HEK293 (cell line): ENCODE results near the gene RPS23.

Experiments used
- CTCF ChIP-seq: fragments of 450-650 bp; formaldehyde crosslinking; IDR thresholded peaks from 2 replicates; pipeline ENCODE4 v1.5.1; 2016; ENCODE audit warnings: missing biosample characterization, missing genetic modification characterization
- FEZF1 ChIP-seq: fragments of 450-650 bp; formaldehyde crosslinking; IDR thresholded peaks from 2 replicates; pipeline ENCODE4 v1.5.1; 2016; ENCODE audit warnings: missing biosample characterization, missing genetic modification characterization
- GLI4 ChIP-seq: fragments of 450-650 bp; formaldehyde crosslinking; IDR thresholded peaks from 2 replicates; pipeline ENCODE4 v1.5.1; 2016; ENCODE audit warnings: missing biosample characterization, missing genetic modification characterization
- GLIS2 ChIP-seq: fragments of 450-650 bp; formaldehyde crosslinking; IDR thresholded peaks from 2 replicates; pipeline ENCODE4 v1.5.1; 2016; ENCODE audit warnings: missing biosample characterization, missing genetic modification characterization
- KLF10 ChIP-seq: fragments of 450-650 bp; IDR thresholded peaks from 2 replicates; pipeline ENCODE4 v1.5.1; 2018; ENCODE audit warnings: missing biosample characterization, mild to moderate bottlenecking, missing genetic modification characterization
- MEIS1 ChIP-seq: sonication (generic); formaldehyde crosslinking; IDR thresholded peaks from 2 replicates; pipeline ENCODE4 v1.8.1; 2022; ENCODE audit warnings: missing genetic modification reagents, mild to moderate bottlenecking, borderline replicate concordance
- OVOL3 ChIP-seq: fragments of 450-650 bp; formaldehyde crosslinking; IDR thresholded peaks from 2 replicates; pipeline ENCODE4 v1.5.1; 2016; ENCODE audit warnings: missing biosample characterization, missing genetic modification characterization
- PRDM2 ChIP-seq: fragments of 450-650 bp; formaldehyde crosslinking; IDR thresholded peaks from 2 replicates; pipeline ENCODE4 v1.5.1; 2016; ENCODE audit warnings: missing biosample characterization, missing genetic modification characterization, borderline replicate concordance
- WT1 ChIP-seq: fragments of 450-650 bp; formaldehyde crosslinking; IDR thresholded peaks from 2 replicates; pipeline ENCODE4 v1.5.1; 2016; ENCODE audit warnings: missing biosample characterization, missing genetic modification characterization
- ZBTB1 ChIP-seq: fragments of 450-650 bp; formaldehyde crosslinking; IDR thresholded peaks from 2 replicates; pipeline ENCODE4 v1.5.1; 2016; ENCODE audit warnings: missing biosample characterization, missing genetic modification characterization
- ZFP37 ChIP-seq: fragments of 450-650 bp; formaldehyde crosslinking; IDR thresholded peaks from 2 replicates; pipeline ENCODE4 v1.5.1; 2016; ENCODE audit warnings: missing biosample characterization, missing genetic modification characterization
- ZFP69B ChIP-seq: fragments of 450-650 bp; formaldehyde crosslinking; IDR thresholded peaks from 2 replicates; pipeline ENCODE4 v1.5.1; 2016; ENCODE audit warnings: missing biosample characterization, missing genetic modification characterization
- ZNF133 ChIP-seq: fragments of 450-650 bp; formaldehyde crosslinking; IDR thresholded peaks from 2 replicates; pipeline ENCODE4 v1.5.1; 2016; ENCODE audit warnings: missing biosample characterization, missing genetic modification characterization
- ZNF19 ChIP-seq: fragments of 450-650 bp; formaldehyde crosslinking; IDR thresholded peaks from 2 replicates; pipeline ENCODE4; 2016; ENCODE audit warnings: missing biosample characterization, missing genetic modification characterization, low read depth
- ZNF239 ChIP-seq: fragments of 450-650 bp; formaldehyde crosslinking; IDR thresholded peaks from 2 replicates; pipeline ENCODE4 v1.5.1; 2016; ENCODE audit warnings: missing biosample characterization, missing genetic modification characterization
- ZNF404 ChIP-seq: fragments of 450-650 bp; formaldehyde crosslinking; IDR thresholded peaks from 2 replicates; pipeline ENCODE4 v1.5.1; 2017; ENCODE audit warnings: missing biosample characterization, missing genetic modification characterization
- ZNF473 ChIP-seq: fragments of 450-650 bp; formaldehyde crosslinking; IDR thresholded peaks from 2 replicates; pipeline ENCODE4 v1.5.1; 2017; ENCODE audit warnings: missing biosample characterization, missing genetic modification characterization
- ZNF48 ChIP-seq: fragments of 450-650 bp; formaldehyde crosslinking; IDR thresholded peaks from 2 replicates; pipeline ENCODE4 v1.5.1; 2016; ENCODE audit warnings: missing biosample characterization, missing genetic modification characterization
- ZNF558 ChIP-seq: fragments of 450-650 bp; formaldehyde crosslinking; IDR thresholded peaks from 2 replicates; pipeline ENCODE4 v1.5.1; 2016; ENCODE audit warnings: missing biosample characterization, missing genetic modification characterization
- ZNF623 ChIP-seq: fragments of 450-650 bp; formaldehyde crosslinking; IDR thresholded peaks from 2 replicates; pipeline ENCODE4 v1.5.1; 2016; ENCODE audit warnings: missing biosample characterization, missing genetic modification characterization
- ZNF639 ChIP-seq: fragments of 450-650 bp; formaldehyde crosslinking; IDR thresholded peaks from 2 replicates; pipeline ENCODE4 v1.5.1; 2016; ENCODE audit warnings: missing biosample characterization, missing genetic modification characterization
- ZNF704 ChIP-seq: fragments of 450-650 bp; formaldehyde crosslinking; IDR thresholded peaks from 2 replicates; pipeline ENCODE4 v1.5.1; 2016; ENCODE audit warnings: missing biosample characterization, missing genetic modification characterization
- ZNF747 ChIP-seq: fragments of 450-650 bp; formaldehyde crosslinking; IDR thresholded peaks from 2 replicates; pipeline ENCODE4 v1.5.1; 2016; ENCODE audit warnings: missing biosample characterization, missing genetic modification characterization
- ZNF768 ChIP-seq: fragments of 450-650 bp; formaldehyde crosslinking; IDR thresholded peaks from 2 replicates; pipeline ENCODE4 v1.5.1; 2018; ENCODE audit warnings: missing biosample characterization, mild to moderate bottlenecking, missing genetic modification characterization
- ZSCAN5A ChIP-seq: fragments of 450-650 bp; formaldehyde crosslinking; IDR thresholded peaks from 2 replicates; pipeline ENCODE4 v1.5.1; 2016; ENCODE audit warnings: missing biosample characterization, missing genetic modification characterization
- TF ChIP-seq, protein P1 (sequence below): fragments of 450-650 bp; formaldehyde crosslinking; IDR thresholded peaks from 2 replicates; pipeline ENCODE4 v1.5.1; 2016; ENCODE audit warnings: missing biosample characterization, missing genetic modification characterization

Gene RPS23

DNA sequence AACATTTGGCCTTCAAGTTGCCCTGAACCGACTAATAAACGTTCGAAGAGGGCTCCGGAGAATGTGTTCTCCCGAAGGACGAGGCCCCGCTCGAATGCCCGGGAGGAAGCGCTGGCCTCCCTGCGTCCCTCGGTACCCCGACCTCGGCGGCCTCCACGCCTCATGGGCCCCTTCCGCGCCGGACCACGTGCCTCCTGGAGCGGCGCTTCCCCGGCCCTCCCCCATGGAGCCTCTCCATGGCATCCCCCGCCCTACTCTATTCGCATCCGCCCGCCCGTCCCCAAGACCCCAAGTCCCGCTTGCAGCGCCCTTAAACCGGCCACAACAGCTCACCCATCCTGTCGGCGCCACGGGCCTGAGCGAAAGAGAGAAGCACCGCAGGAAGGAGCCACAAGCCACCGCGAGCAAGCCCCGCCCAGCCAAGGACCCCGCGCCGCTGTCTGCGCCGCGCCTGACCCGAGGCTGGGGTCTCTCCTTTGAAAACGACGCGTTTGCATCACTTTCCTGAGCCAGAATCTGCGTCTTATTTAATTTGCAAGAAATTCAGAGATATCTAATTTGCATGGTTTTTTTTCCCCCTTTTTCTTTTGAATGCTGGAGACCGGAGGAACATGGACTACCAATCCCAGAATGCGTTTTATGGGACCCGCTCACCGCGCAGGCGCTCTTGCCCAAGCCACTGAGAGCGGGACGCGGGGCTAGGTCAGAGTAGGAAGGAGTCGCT lies at the start of gene RPS23 (continued):
- TF ChIP-seq ZNF704 (no peak), ZFP69B (tag by site-specific recombination) (peak; percentile 75), ZFP37 (tag by site-specific recombination) (peak; percentile 25; the same call in 1 of the 2 replicates), ZNF48 (no peak), CTCF (tag by site-specific recombination) (no peak), ZNF19 (no peak), ZNF558 (tag by site-specific recombination) (no peak), ZBTB1 (tag by site-specific recombination) (no peak), OVOL3 (tag by site-specific recombination) (no peak), GLI4 (tag by site-specific recombination) (no peak), WT1 (no peak), ZNF639 (tag by site-specific recombination) (no peak; the same call in 1 of the 2 replicates), MEIS1 (CRISPR knock-in tag) (no peak), ZNF747 (tag by site-specific recombination) (no peak), GLIS2 (tag by site-specific recombination) (peak; percentile 56), ZNF768 (tag by site-specific recombination) (no peak), ZSCAN5A (tag by site-specific recombination) (no peak), PRDM2 (tag by site-specific recombination) (no peak), KLF10 (tag by site-specific recombination) (0 out of 2 replicates have a peak, but pooled peaks have one; percentile 10), FEZF1 (tag by site-specific recombination) (no peak), ZNF473 (no peak), ZNF133 (tag by site-specific recombination) (no peak), ZNF623 (tag by site-specific recombination) (no peak), ZNF404 (tag by site-specific recombination) (no peak), ZNF239 (tag by site-specific recombination) (no peak)
- TF ChIP-seq, protein P1, sequence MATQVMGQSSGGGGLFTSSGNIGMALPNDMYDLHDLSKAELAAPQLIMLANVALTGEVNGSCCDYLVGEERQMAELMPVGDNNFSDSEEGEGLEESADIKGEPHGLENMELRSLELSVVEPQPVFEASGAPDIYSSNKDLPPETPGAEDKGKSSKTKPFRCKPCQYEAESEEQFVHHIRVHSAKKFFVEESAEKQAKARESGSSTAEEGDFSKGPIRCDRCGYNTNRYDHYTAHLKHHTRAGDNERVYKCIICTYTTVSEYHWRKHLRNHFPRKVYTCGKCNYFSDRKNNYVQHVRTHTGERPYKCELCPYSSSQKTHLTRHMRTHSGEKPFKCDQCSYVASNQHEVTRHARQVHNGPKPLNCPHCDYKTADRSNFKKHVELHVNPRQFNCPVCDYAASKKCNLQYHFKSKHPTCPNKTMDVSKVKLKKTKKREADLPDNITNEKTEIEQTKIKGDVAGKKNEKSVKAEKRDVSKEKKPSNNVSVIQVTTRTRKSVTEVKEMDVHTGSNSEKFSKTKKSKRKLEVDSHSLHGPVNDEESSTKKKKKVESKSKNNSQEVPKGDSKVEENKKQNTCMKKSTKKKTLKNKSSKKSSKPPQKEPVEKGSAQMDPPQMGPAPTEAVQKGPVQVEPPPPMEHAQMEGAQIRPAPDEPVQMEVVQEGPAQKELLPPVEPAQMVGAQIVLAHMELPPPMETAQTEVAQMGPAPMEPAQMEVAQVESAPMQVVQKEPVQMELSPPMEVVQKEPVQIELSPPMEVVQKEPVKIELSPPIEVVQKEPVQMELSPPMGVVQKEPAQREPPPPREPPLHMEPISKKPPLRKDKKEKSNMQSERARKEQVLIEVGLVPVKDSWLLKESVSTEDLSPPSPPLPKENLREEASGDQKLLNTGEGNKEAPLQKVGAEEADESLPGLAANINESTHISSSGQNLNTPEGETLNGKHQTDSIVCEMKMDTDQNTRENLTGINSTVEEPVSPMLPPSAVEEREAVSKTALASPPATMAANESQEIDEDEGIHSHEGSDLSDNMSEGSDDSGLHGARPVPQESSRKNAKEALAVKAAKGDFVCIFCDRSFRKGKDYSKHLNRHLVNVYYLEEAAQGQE, result 0 out of 2 replicates have a peak, but pooled peaks have one; percentile 24
